ENCODE measurements around the gene B4GALNT4.

B4GALNT4 gene

GRCh38 chr11:391117-392017, 22.1 kb downstream of the B4GALNT4 start:
- in situ Hi-C loops (cut with HindIII; ENCODE audit: low sequenced_read_pairs) = no loop called here
- DNase-seq (ENCODE audit: low read depth) = no peak
- H3K4me3 ChIP-seq (ENCODE audit: low read depth, low read length) = no peak overlapping the region
- TF ChIP-seq CTCF (IDR thresholded peaks at IDR 0.05; ENCODE audit: low read depth, low read length, missing control alignments) = no peak

GRCh38 chr11:392102-392777, 22.9 kb downstream of the B4GALNT4 start:
- DNase-seq (ENCODE audit: low read depth) = no peak
- TF ChIP-seq CTCF (IDR thresholded peaks at IDR 0.05; ENCODE audit: low read depth, low read length, missing control alignments) = no peak
- H3K4me3 ChIP-seq (ENCODE audit: low read depth, low read length) = no peak overlapping the region
- in situ Hi-C loops (cut with HindIII; ENCODE audit: low sequenced_read_pairs) = no loop called here

GRCh38 chr11:393219-394033, 24.1 kb downstream of the B4GALNT4 start:
- in situ Hi-C loops (cut with HindIII; ENCODE audit: low sequenced_read_pairs) = no loop called here
- no peak for TF ChIP-seq CTCF (IDR thresholded peaks at IDR 0.05; ENCODE audit: low read depth, low read length, missing control alignments)
- DNase-seq (ENCODE audit: low read depth) = no peak
- no peak overlapping the region for H3K4me3 ChIP-seq (ENCODE audit: low read depth, low read length)

GRCh38 chr11:394034-394857, 24.9 kb downstream of the B4GALNT4 start, which contains the start of gene PKP3:
TSS of gene PKP3 (plus strand) at chr11:394209. CDS start at chr11:394293, 84 bp downstream.
- no peak within 1 kb of the TSS for H3K4me3 ChIP-seq (ENCODE audit: low read depth, low read length)
- no peak for DNase-seq (ENCODE audit: low read depth)
- TF ChIP-seq CTCF (IDR thresholded peaks at IDR 0.05; ENCODE audit: low read depth, low read length, missing control alignments) = no peak
- in situ Hi-C loops (cut with HindIII; ENCODE audit: low sequenced_read_pairs) = no loop called here

- H3K4me3 ChIP-seq (ENCODE audit: low read depth, low read length) = no peak overlapping the region
- TF ChIP-seq CTCF (IDR thresholded peaks at IDR 0.05; ENCODE audit: low read depth, low read length, missing control alignments) = no peak
- in situ Hi-C loops (cut with HindIII; ENCODE audit: low sequenced_read_pairs) = no loop called here
- DNase-seq (ENCODE audit: low read depth) = no peak
These were observed 25.8 kb downstream of the B4GALNT4 start for GRCh38 chr11:394858-395655.
